ENCODE results near the gene ST3GAL4.

Gene ST3GAL4

DNA sequence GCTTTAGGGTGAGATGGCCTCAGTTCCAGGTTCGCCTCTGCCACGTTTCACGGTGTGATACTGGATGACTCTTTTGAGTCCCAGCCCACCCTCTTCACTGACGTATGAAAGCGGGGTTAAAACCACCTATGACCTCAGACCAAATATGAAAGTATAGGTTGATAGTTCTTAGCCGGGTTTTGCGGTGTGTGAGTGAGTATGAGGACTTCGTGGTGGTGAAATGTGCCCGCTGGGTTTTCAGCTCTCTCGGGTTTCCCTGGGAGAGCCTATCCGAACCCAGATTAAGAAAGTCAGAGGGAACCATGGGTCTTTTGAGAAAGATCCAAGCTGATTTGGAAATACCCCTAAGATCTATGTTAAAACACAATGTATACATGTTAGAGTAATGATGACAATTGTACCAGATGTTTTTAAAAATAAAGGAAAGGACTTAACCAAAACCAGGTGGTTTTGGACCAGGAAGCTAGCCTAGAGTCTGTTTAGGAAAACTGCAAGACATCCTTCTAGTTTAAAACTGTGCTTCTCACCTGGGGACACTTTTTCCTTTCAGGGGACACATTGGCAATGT lies 25.8 kb upstream of the ST3GAL4 start:
- no peak for DNase-seq (ENCODE audit: low read depth in 1 of 2, low spot score in 1 of 2)

DNA sequence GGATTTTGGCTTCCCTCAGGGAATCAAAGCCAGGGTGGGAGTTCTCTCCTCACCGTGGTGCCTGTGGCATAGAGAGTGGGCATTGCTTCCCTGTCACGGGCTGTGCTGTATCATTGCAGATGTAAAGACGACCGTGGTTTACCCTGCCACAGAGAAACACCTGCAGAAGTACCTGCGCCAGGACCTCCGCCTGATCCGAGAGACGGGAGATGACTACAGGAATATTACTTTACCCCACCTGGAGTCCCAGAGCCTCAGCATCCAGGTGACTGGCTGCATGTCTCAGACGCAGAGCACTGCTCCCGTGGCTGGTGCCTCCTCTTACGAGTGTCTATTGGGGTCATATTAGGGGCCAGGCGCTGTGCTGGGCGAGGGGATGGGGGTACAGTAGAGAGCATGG lies 24.2 kb upstream of the ST3GAL4 start:
- no peak for DNase-seq (ENCODE audit: low read depth in 1 of 2, low spot score in 1 of 2)

DNA sequence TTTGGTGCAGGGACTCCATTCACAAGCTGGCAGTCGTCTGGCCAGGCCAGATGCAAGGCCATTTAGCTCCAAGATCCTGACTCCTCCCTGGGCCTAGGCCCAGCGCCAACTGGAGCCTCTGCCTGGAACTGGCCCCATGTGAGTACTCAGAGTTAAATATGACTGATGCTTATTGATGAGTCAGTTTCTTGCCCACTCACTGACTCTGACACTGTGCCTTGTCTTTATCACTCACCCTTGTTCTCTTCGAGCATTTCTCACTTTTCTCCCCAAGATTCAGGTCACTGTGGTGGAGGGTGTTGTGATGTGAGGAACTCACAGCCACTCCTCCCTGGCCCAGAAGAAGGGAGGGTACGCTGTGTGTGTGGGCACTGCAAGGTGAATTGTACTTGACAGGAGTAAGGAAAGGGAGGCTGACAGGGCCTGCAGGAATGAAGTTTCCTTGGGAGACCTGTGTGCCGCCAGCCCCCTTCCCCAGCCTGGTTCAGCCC lies 23.2 kb upstream of the ST3GAL4 start:
- DNase-seq (ENCODE audit: low read depth in 1 of 2, low spot score in 1 of 2), result no peak

DNA sequence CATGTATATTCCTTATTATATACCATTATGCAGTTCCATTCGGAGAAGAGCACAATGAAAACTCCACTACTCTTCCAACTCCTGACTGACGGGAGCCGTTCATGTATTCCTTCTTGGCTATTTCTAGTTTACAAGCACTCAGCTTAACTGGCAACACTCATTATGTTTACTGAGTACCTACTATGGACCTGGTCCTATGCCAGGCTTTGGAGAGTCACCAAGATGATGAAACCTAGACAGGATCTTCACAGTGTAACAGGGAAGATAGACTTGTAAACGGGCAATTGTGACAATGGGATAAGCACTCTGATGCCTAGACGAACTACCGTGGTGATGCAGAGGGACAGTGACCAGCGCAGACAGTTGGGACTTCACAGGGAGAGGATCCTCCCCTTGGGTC lies 22.3 kb upstream of the ST3GAL4 start:
- DNase-seq (ENCODE audit: low read depth in 1 of 2, low spot score in 1 of 2), result no peak

DNA sequence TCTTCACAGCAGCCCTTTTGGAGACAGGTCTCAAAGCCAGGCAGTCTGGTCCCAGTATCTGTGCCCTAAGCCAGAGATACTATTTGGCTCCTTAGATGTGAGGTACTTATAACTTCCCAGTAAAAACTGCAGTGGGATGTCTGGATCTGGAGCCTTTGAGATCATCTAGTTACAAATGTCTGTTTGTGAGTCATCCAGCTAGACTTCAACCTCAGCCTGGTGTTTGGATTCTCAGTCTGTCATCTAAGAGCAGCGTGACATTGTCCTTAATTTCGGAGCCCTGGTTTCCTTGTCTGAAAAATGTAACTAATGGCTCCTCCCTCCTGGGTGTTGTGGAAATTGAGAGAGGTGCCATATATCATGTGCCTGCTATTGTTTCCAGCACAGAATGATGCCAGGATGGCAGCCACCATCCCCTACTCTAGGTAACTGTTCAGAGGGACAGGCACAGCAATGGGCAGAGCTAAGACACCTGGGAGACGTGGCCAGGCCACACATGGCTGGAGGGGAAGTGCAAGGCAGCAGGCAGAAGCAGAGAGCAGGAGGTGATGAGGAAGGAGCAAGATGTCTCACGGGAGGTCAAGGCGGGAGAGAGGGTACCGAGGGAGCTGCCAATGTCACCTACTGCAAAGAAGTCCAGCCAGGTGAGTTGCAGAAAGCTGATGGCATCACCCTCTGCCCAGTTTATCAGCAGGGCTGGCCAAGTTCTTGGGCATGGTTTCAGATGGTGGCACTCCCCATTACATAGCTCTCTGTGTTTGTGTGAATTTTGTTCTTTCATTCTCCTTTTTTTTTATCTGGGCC lies 20.6 kb upstream of the ST3GAL4 start:
- no peak for DNase-seq (ENCODE audit: low read depth in 1 of 2, low spot score in 1 of 2)

DNA sequence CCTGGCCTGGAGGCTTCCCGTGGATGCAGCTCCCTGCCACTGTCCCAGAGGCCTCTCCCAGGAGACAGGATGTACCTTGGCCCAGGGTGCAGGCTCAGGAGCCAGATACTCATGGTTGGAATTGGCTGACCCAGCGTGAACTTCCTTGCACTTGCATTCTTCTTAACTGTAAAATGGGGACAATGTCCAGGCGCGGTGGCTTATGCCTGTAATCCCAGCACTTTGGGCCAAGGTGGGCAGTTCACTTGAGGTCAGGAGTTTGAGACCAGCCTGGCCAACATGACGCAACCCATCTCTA lies 20.1 kb upstream of the ST3GAL4 start:
- no peak for DNase-seq (ENCODE audit: low read depth in 1 of 2, low spot score in 1 of 2)

DNA sequence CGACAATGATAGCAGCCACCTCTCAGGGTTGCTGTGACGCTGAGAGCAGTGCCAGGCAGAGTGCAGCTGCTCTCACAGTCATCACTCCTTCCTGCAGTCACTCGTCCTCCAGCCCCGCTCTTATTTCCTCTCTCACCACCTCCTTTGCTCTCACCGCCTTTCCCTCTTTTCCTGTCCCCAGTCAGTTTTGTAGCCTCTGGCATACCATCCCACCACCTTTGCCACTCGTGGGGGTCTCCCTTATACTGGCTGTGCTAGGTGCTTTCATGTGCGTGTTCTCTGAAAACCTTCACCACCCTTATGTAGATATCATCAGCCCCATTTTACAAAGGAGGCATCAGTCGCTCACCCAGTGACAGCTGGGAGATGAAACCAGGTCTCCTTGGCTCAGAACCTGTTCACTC lies 19.3 kb upstream of the ST3GAL4 start:
- DNase-seq (ENCODE audit: low read depth in 1 of 2, low spot score in 1 of 2), result no peak

DNA sequence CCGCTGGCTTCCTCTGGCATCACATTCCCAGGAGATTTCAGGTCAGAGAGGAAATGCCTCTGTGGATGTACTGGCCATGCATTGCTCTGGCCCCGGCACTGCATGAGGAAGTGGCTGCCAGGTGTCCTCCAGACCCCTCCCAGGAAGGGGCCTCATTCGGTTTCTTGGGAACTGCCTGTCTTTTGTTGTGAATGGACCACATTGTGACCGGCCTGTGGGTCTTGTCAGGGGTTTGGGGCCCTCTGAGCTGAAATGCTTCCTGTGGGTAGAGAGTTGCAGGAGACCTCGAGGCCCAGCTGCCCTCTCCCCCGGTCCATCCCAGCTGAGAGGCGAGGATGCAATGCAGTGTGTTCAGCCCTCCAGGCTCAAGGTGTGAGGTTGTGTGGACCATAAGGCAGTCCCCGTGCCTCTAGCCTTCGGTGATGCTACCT lies 18.8 kb upstream of the ST3GAL4 start:
- no peak for DNase-seq (ENCODE audit: low read depth in 1 of 2, low spot score in 1 of 2)

DNA sequence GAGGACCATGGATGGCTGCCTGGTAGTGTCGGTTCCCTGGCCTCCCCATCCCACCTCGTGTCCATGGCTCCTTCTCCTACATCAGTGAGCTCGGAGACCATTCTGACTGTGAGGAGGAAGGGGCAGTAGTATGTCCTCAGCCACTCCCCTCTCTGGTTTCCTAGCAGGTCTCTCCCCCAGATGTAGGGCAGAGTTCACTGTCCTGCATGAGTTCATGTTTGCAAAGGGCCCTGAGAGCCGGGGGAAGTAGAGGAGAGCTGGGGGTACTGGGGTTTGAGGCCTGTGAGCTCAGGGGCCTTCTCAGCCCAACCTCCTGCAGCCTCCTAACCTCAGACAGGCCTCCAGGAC lies 18.4 kb upstream of the ST3GAL4 start:
- no peak for DNase-seq (ENCODE audit: low read depth in 1 of 2, low spot score in 1 of 2)

DNA sequence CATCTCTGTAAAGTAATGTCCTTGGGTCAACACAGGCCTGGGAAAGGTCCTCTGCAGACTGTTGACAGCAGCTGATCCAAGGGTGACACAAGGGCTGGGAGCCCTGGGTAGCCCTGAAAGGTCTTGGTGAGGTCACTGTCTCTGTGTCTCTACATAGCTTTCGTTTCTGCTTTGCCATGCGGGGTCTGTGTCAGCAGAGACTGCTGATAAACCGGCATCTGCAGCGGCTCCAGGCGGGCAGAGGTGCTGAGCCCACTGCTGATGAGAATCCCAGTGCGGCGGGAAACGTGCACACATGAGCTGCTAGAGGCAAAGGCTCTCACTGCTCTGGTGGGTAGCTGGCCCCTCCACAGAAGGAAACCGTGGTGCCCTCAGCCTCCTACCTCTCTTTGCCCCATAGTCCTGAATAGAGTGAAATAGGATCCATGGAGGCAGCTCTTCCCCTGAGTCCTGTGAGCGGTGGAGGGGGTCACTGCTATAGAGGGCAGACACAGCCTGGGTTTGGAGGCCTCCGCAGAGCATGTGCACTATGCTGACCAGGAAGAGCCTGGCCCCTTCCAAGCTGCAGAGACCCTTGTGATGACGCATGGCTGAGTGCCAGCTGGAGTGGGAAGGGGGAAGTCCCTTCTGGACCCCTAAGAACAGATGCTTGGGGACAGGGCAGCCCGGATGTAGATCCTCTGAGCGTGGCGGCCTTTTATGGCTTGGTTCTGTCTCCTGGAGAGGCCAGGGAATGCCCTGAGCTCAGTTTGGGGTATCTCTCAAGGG lies 17.8 kb upstream of the ST3GAL4 start:
- no peak for DNase-seq (ENCODE audit: low read depth in 1 of 2, low spot score in 1 of 2)

DNA sequence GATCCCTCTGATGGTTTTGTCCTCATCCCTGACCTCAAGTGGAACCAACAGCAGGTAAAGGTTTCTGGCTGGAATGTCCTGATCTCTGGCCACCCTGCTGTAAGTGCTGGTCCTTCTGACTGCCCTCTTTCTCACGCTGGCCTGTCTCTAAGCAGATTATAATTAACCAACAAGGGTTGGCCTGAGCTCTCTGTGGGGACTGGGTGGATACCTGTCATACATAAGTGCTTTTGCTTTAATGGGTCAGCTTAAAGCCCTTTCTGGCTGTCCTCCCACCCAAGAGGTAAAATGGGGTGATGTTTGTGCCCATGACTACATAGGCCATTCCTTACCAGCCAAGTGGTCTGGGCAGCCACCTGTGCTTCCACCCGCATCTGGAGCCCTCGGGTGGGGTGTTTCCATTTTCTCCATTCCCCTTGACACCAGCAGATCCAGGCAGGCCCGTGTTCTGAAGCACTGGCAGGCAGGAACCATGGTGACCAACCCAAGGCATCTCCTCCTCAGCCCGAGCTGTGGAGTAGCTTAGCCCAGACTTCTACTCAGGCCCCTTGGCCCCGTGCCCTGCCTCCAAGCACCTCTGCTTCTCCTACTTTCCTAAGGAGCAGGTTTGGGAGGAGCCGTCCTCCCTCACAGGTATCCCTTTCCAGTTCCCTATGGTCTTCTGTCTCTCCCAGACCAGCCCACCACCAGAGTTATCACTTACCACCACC lies 17.0 kb upstream of the ST3GAL4 start:
- DNase-seq (ENCODE audit: low read depth in 1 of 2, low spot score in 1 of 2), result no peak

DNA sequence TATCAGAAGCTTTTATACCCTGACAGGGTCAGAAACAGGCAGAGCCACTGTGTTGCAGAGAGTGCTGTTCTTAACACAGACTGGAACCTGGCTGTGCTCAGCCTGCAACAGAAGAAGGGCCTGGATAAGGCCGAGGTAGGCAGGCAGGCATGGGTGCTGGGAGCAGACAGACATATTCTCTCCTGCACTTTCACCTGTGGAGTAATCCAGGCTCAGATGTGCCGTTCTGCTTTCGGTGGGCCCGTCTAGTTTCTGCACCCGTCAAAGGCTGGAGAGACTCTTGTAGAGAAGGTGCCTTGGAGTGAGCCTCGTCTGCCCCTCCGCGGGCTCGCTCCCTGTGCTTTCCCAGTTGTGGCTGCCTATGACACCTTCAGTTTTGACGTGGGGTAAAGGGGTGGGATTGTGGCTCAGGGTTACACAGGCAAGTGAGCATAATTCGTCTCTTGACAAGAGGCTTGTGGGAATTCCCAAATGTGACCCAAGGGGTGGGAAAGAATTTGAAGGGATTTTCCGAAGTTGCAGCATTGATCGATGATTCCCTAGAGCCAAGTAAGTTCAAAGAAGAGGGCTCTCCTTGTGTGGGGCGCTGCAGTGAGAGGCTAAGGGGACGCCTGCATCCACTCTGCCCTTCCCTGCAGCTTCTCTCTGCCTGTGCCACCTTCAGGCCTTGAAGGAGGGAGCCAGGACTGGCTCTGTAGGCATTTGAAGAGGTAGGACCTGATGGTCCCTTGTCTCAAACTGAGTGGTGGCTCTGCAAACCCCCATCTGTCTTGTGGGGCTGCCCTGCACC lies 16.2 kb upstream of the ST3GAL4 start:
- no peak for DNase-seq (ENCODE audit: low read depth in 1 of 2, low spot score in 1 of 2)

DNA sequence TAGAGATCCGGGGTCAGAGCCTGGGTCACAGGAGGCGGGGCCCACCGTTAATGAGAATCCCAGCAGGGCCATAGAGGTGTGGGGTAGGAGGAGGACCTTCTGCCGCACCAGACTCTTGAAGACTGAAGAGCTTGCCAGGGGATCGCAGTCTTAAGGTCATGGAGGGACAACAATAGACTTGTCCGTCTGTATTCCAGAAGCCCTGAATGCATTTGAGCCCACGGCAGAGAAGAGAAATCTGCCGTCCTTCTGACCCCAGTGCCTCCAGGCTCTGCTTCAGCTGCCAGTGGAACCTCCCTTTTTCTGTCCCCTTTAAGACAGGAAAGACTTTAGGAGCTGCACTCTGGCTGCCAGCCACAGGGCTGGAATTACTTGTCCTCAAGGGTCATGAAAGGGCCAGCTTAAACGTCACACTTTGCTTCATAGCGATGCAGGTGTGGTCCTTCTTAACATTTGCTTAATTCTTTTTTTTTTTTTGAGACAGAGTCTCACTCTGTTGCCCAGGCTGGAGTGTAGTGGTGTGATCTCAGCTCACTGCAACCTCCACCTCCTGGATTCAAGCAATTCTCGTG lies 15.5 kb upstream of the ST3GAL4 start:
- no peak for DNase-seq (ENCODE audit: low read depth in 1 of 2, low spot score in 1 of 2)

DNA sequence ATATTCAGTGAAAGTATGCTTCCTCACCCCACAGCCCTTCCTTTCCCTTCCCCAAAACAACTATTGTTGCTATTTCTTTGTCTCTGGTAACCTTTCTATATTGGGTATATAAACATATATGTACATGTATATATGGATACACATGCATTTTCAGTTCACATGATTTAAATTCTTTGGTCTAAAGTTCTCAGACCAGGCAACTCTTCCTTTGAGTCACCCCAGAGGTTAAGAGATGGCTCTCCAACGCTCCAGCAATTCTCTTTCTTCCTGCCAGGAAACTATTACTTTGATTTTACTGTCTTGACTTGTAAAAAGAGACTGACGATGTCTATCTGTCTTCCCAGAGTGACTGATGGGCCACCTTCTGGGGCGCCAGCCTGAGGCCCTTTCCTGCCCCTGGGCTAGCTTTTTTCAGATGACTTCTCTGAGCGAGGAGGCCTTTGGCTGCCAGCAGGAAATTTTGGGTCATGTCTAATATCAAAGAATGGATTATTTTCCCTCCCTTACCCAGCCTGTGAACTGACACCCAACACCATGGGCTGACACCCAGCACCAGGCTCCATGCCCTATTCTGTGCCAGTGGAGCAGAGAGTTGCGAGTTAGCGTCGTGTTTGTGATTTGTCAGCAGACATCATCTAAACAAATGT lies 14.4 kb upstream of the ST3GAL4 start:
- no peak for DNase-seq (ENCODE audit: low read depth in 1 of 2, low spot score in 1 of 2)

DNA sequence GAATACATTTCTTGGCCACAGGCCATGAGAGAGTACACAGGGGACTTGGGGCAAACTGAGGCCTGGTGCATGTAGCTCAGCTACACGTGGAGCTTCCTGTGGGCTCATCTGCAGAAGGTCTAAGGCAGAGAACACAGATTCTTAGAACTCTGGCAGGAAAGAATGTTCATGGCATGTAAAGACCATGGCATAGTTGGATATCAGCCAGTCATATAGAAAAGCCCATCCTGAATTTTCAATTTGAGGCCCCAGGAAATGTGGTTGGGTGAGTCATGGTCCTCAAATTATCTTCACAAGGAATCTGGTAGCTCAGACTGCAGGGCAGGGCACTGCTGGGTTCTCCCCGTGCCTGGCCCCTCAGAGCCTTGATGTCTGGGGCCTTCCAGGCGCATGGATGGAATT lies 13.7 kb upstream of the ST3GAL4 start:
- DNase-seq (ENCODE audit: low read depth in 1 of 2, low spot score in 1 of 2), result no peak

DNA sequence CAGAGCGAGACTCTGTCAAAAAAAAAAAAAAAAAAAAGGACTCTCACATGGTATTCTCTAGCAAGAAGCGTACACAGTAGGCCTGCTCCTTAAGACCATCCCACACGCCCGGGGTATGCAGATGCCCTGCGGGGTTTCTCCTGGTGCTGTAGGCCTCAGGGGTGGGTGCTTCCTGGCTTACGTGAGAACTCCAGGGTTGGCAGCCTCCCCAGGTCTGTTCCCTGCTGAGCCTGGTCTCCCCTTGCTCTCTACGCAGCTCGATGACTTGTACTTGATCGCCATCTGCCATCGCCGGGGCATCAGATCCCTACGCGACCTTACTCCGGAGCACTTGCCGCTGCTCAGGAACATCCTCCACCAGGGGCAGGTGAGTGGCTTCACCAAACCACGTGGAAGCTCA lies 12.4 kb upstream of the ST3GAL4 start:
- DNase-seq (ENCODE audit: low read depth in 1 of 2, low spot score in 1 of 2), result no peak

DNA sequence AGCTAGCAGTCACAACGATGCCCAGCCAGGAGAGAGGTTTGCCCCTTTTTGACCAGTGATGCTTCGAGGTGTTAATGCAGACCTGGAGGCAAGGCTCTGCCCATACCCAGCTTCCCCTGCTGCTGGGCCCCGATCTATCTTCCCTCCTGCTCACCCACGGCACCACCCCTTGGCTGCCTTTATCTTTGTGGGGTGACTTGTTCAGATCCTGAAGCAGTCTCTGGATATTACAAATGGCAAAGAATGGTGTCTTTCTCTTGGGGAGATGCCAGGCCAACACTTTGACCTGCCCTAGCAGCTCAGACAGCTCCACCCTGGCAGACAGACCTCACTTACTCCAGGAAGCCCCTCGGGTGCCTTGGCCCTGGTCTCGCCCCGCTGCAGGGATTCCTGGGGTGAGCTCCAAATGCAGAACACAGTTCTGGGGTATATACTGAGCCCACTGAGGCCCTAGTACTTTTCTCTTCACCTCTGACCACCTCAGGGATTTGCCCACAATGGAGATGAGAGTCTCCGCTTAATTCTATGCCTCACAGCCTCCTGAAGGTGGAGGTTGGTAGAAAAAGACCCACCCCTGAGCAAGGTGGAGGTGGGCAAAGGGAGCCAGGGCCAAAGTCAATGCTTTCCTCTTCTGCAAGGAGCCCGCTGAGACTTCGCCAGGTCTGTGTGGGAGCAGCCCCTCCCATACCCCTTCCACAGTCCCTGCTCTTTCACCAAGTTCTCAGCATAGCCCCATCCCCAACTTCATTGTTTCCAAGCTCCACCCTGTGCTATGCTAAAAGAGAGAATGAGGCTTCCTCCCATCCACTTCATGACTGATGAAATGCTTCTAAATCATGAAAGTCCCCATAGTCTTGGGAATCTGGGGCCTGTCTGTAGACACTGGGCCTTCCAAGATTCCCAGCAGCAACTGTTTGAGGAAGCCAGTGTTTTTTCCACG lies 11.1 kb upstream of the ST3GAL4 start:
- no peak for DNase-seq (ENCODE audit: low read depth in 1 of 2, low spot score in 1 of 2)

DNA sequence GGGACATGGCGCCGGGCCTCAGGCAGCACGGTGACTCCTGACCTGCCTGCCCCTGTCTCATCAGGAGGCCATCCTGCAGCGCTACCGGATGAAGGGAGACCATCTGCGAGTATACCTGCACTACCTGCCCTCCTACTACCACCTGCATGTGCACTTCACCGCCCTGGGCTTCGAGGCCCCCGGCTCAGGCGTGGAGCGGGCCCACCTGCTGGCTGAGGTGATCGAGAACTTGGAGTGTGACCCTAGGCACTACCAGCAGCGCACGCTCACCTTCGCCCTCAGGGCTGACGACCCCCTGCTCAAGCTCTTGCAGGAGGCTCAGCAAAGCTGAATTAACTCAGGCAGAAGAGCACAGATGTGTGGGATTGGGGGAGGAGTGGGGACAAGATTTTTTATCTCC lies 10.2 kb upstream of the ST3GAL4 start:
- no peak for DNase-seq (ENCODE audit: low read depth in 1 of 2, low spot score in 1 of 2)
